Dendritic cell treated with granulocyte-macrophage colony-stimulating factor and Interleukin-4, amounts not matched to agents 40 ng/mL and 50 ng/mL, for 4 days (primary cell): ENCODE measurements around the gene AEBP1.

Experiments used
- H3K27ac Mint-ChIP-seq: one replicate; pipeline ENCODE4 v1.8.0; 2022; ENCODE audit warnings: mild to moderate bottlenecking, mixed read lengths
- H3K27me3 Mint-ChIP-seq: one replicate; pipeline ENCODE4 v1.8.0; 2022; ENCODE audit warnings: mild to moderate bottlenecking, mixed read lengths
- H3K36me3 Mint-ChIP-seq: one replicate; pipeline ENCODE4 v1.8.0; 2022; ENCODE audit warnings: low read depth, mixed read lengths
- H3K4me1 Mint-ChIP-seq: one replicate; pipeline ENCODE4 v1.8.0; 2022; ENCODE audit warnings: low read depth, mixed read lengths
- H3K4me3 Mint-ChIP-seq: one replicate; pipeline ENCODE4 v1.8.0; 2022; ENCODE audit warnings: mild to moderate bottlenecking, moderate library complexity, mixed read lengths
- H3K9me3 Mint-ChIP-seq: one replicate; pipeline ENCODE4 v1.8.0; 2022; ENCODE audit warnings: mixed read lengths
- intact Hi-C: fragments of 100-400 bp; cut with micrococcal nuclease; formaldehyde crosslinking; loops from one replicate; pipeline ENCODE4 v1.15.0; 2022

AEBP1 gene

GRCh38 chr7:44103923-44104859, at the start of gene AEBP1:
Gene AEBP1, plus strand, starts transcription at chr7:44104345. Its CDS starts 321 bp downstream, at chr7:44104666.
- Mint-ChIP-seq H3K27me3 (peaks cover 38% of the 10 kb centered on the region), H3K9me3 (no peaks in the 10 kb centered on the region), H3K27ac (no peak within 1 kb of the TSS), H3K36me3 (no peaks in the 10 kb centered on the region), H3K4me3 (no peak within 1 kb of the TSS), H3K4me1 (peaks cover 6% of the 10 kb centered on the region)
- intact Hi-C loops = no loop called here

- Mint-ChIP-seq H3K27me3 (no peaks in the 10 kb centered on the region), H3K4me3 (no peak overlapping the region), H3K36me3 (peaks cover 100% of the 10 kb centered on the region), H3K9me3 (no peaks in the 10 kb centered on the region), H3K4me1 (peaks cover 39% of the 10 kb centered on the region), H3K27ac (no peak overlapping the region)
- intact Hi-C loops = no loop called here
These were observed 47.5 kb upstream of the AEBP1 start for GRCh38 chr7:44056681-44057080.

- H3K4me3 Mint-ChIP-seq = no peak overlapping the region
- H3K9me3 Mint-ChIP-seq = no peaks in the 10 kb centered on the region
- H3K4me1 Mint-ChIP-seq = peaks cover 34% of the 10 kb centered on the region
- H3K27me3 Mint-ChIP-seq = no peaks in the 10 kb centered on the region
- H3K36me3 Mint-ChIP-seq = peaks cover 100% of the 10 kb centered on the region
- intact Hi-C loops = no loop called here
- H3K27ac Mint-ChIP-seq = no peak overlapping the region
These were observed 46.8 kb upstream of the AEBP1 start for GRCh38 chr7:44057181-44057848.

DNA sequence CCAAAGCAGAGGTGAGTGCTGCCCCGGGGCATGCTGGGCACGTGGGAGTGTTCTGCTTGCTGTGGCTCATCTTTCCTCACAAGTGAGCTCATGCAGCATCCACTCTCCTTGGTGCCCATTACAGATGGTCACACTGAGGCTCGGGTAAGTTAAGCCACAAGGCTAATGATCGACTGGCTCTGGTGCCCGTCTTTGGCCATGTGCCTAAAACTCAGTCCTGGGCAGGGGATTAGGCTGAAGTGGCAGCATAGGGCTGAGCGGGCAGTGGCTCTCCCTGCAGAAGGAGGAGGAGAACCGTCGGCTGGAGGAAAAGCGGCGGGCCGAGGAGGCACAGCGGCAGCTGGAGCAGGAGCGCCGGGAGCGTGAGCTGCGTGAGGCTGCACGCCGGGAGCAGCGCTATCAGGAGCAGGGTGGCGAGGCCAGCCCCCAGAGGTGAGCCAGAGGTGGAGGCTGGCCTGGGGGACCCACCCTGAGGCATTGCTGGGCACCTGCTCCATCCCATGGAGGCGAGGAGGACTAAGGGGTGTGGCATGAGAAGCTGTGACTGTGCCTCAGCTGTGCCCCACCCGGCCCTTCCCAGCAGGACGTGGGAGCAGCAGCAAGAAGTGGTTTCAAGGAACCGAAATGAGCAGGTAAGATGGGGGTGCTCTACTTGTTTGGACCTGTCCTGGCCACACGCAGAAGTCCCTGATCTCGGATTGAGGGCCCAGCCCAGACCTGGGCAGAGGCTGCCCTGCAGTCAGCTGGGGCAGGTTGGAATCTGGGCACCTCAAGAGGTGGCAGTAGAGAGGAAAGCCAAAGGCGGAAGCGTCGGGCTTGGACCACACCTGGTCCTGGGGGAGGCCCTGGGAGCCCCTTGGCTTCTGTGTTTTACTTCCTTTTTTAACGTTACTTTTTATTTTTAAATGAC, 46.0 kb upstream of the AEBP1 start:
- no peaks in the 10 kb centered on the region for H3K27me3 Mint-ChIP-seq
- H3K4me3 Mint-ChIP-seq = no peak overlapping the region
- H3K9me3 Mint-ChIP-seq = no peaks in the 10 kb centered on the region
- peaks cover 27% of the 10 kb centered on the region for H3K4me1 Mint-ChIP-seq
- peak overlapping the region; percentile 40 for H3K27ac Mint-ChIP-seq
- intact Hi-C loops = no loop called here
- peaks cover 100% of the 10 kb centered on the region for H3K36me3 Mint-ChIP-seq

DNA sequence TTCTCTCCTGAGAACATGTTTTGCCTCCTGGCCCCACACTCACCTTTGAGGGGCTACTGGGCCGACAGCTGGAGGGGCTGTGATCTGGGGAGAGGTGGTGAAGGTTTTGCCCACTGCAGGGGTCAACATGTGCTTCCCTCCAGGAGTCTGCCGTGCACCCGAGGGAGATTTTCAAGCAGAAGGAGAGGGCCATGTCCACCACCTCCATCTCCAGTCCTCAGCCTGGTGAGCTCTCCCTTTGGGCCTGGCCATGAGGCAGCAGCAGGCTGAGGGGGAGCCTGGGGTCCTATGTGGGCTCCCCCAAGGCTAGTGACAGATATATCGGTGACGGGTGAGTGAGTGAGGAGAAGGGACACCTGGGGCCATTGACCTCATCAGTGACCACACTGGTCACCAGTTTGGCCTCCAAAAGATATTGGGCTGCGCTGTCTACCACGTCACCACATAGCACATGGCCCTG, 45.4 kb upstream of the AEBP1 start:
- Mint-ChIP-seq H3K4me1 (peaks cover 30% of the 10 kb centered on the region), H3K9me3 (no peaks in the 10 kb centered on the region), H3K27ac (peak overlapping the region; percentile 40), H3K36me3 (peaks cover 98% of the 10 kb centered on the region), H3K27me3 (no peaks in the 10 kb centered on the region), H3K4me3 (no peak overlapping the region)
- intact Hi-C loops = no loop called here

DNA sequence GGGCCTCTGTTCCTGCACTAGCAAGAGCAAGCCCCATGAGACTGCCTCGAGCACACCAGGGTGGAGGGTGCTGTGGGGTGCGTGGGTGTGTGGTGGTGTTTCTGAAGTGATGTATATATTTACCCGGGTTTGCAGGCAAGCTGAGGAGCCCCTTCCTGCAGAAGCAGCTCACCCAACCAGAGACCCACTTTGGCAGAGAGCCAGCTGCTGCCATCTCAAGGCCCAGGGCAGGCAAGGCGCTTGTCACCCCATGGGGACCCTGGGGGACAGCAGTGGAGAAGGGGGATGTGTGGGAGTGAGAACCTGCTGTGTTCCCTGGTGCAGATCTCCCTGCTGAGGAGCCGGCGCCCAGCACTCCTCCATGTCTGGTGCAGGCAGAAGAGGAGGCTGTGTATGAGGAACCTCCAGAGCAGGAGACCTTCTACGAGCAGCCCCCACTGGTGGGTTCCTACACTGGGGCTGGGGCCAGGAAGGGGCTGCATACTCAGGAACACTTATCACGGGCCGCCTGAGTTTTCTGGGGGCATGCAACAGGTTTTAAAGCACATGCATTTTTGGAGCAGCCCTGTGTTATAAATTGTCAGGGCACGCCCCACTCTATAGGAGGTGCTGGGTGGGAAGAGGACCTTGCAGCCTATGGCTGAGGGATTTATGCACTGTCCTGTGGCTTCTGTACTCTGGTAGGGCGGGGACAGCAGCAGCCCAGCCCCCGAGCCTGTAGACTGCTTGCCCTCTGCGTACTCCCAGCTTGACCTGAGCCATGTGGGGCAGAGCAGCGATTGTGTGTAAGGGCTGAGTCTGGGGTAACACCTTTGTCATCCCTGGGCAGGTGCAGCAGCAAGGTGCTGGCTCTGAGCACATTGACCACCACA, 44.7 kb upstream of the AEBP1 start:
- no peak overlapping the region for H3K27ac Mint-ChIP-seq
- no peaks in the 10 kb centered on the region for H3K9me3 Mint-ChIP-seq
- H3K4me3 Mint-ChIP-seq = no peak overlapping the region
- peaks cover 37% of the 10 kb centered on the region for H3K4me1 Mint-ChIP-seq
- intact Hi-C loops = no loop called here
- peaks cover 91% of the 10 kb centered on the region for H3K36me3 Mint-ChIP-seq
- H3K27me3 Mint-ChIP-seq = no peaks in the 10 kb centered on the region

DNA sequence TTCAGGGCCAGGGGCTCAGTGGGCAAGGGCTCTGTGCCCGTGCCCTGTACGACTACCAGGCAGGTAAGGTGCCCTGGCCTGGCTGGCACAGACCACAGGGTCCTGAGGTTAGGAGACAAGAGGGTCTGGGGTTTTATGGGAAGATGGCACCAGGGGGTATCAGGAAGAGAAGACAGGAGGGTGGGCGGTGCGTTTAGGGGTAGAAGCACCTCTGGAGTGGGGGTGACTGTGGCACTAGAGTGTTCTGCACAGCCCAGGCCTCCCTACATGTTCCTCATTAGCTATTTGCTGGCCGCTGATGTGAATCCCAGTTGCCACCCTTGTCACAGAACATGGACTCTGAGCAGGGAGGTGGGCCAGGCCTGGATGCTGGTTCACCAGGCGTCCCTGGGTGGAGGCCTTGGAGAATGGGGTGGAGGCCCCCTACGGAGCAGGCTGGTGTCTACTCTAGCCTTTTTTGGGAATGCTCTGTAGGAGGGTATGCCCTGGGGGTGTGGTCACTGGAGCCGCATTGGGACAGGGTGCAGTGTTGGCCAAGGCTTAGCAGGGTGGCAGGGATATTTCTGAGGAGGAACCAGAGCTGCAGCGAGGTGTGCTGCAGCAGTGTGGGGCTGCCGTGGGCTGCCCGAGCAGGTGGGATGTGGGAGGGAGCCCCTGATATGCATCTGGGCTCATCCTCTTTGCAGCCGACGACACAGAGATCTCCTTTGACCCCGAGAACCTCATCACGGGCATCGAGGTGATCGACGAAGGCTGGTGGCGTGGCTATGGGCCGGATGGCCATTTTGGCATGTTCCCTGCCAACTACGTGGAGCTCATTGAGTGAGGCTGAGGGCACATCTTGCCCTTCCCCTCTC, 43.8 kb upstream of the AEBP1 start:
- Mint-ChIP-seq H3K27me3 (peaks cover 1% of the 10 kb centered on the region), H3K27ac (no peak overlapping the region), H3K4me1 (peaks cover 42% of the 10 kb centered on the region), H3K9me3 (no peaks in the 10 kb centered on the region), H3K4me3 (no peak overlapping the region), H3K36me3 (peaks cover 83% of the 10 kb centered on the region)
- intact Hi-C loops = no loop called here

- Mint-ChIP-seq H3K4me3 (no peak overlapping the region), H3K36me3 (peaks cover 75% of the 10 kb centered on the region), H3K27me3 (peaks cover 3% of the 10 kb centered on the region), H3K27ac (no peak overlapping the region), H3K9me3 (no peaks in the 10 kb centered on the region), H3K4me1 (peaks cover 50% of the 10 kb centered on the region)
- intact Hi-C loops = no loop called here
These were observed 43.0 kb upstream of the AEBP1 start for GRCh38 chr7:44060948-44061644.

DNA sequence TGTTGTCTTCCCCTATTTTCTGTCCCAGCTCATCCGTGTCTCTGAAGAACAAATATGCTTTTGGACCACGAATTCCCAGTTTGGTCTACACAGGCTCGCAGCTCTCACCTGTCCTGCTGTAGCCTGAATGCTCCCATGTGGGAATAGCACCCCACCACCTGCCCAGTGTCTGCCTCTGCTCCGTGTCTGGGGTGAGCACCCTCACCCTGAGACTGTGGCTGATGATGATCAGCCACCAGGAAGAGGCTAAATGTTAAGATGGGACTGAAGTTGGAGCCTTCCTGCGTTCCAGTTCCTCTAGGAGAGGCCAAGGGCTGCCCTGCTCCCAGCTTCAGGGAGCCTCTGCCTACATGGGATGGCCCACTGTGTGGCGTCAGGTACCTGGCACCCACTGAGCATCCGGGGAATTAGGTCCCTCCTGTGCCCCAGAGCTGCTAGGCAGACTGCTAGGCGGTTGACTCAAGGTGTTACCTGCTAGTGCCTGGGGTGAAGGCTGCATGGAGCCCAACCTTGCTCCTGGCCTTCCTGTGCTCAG, 42.4 kb upstream of the AEBP1 start:
- H3K27ac Mint-ChIP-seq = no peak overlapping the region
- H3K9me3 Mint-ChIP-seq = no peaks in the 10 kb centered on the region
- H3K36me3 Mint-ChIP-seq = peaks cover 69% of the 10 kb centered on the region
- intact Hi-C loops = no loop called here
- H3K4me1 Mint-ChIP-seq = peaks cover 53% of the 10 kb centered on the region
- H3K4me3 Mint-ChIP-seq = no peak overlapping the region
- peaks cover 4% of the 10 kb centered on the region for H3K27me3 Mint-ChIP-seq

DNA sequence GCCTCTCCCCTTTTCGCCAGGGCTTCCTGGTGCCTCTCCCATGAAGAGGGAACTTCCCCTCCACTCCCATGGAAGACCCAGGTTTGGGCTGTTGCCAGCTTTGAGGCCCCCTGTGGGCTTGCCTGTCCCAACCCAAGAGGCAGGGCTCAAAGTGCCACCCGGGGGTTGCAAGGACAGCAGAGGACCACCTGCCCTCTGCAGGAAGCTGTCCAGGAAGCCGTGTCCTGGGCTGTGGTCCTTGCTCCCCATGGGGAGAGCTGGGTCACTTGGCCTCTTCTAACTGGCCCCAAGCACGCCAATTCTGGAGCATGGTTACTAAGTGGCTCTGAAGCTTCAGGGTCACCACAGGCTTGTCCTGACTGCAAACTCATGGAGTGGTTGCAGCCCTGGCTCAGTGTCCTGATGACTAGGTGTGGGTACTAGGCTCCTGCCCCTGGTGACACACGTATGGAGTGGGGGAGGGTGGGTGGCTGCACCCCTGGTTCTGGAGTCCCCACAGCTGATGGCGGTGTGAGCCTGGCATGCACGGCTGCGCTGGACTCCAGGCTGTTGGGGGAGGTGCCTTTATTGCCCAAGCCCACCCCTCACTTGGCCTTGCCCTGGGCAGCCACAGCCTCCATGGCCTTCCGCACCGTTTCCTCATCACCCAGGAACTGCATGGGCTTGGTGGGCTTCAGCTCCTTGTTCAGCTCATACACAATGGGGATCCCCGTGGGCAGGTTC, 41.8 kb upstream of the AEBP1 start:
- Mint-ChIP-seq H3K9me3 (no peaks in the 10 kb centered on the region), H3K36me3 (peaks cover 63% of the 10 kb centered on the region), H3K4me1 (peaks cover 57% of the 10 kb centered on the region), H3K27ac (no peak overlapping the region), H3K27me3 (peaks cover 6% of the 10 kb centered on the region), H3K4me3 (no peak overlapping the region)
- intact Hi-C loops = no loop called here

DNA sequence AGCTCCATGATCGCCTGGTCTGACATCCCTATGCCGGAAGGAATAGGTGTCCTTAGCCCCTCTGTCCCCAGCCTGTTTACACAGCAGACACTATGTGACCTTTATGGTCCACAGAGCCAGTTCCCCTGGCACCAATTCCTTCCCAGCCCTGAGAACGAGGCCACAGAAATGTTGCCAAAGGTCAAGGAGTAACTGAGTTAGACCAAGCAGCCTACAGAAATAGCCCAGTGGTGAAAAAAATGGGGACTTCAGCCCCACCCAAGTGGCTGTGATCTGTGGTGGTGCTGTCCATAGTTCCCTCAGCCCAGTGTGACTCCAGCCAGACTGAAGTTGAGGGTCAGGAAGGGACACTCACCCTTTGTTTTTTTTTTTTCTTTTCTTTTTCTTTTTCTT, 41.2 kb upstream of the AEBP1 start:
- Mint-ChIP-seq H3K27ac (peak overlapping the region; percentile 23), H3K4me3 (no peak overlapping the region), H3K27me3 (peaks cover 6% of the 10 kb centered on the region), H3K9me3 (no peaks in the 10 kb centered on the region), H3K36me3 (peaks cover 57% of the 10 kb centered on the region), H3K4me1 (peaks cover 59% of the 10 kb centered on the region)
- intact Hi-C loops = no loop called here
